GM12878 (cell line): Measurements from ENCODE around the gene MT1X. TPM values are rescaled to one million over a fixed set of nuclear protein-coding genes. Genes with fewer than 3 reads are reported as not detected.

Experiments used
- ATAC-seq: fragments of 200-7000 bp; cut with Tn5 transposase; 3 replicates; pipeline ENCODE4 v1.9.1; 2020; ENCODE audit warnings: mild to moderate bottlenecking, moderate library complexity
- BruUV-seq: library from RNA; stranded (reverse); fragments of 400-500 nt; replicated peaks from 2 replicates; lab custom pipeline; 2021; lab: Mats Ljungman, UMichigan
- CTCF ChIA-PET: fragments of 300-600 bp; sonication (Branson Sonifier 250); formaldehyde crosslinking; extraction: SDS; loops from one replicate; lab custom pipeline; 2021; ENCODE audit warnings: inconsistent platforms; lab: Yijun Ruan, JAX
- POLR2A ChIA-PET: fragments of 350-600 bp; formaldehyde crosslinking; extraction: SDS; loops from one replicate; lab custom pipeline; 2021; ENCODE audit warnings: inconsistent platforms; lab: Charles Lee
- RAD21 ChIA-PET: fragments of 300-600 bp; sonication (Branson Sonifier 250); formaldehyde crosslinking; loops from one replicate; lab custom pipeline; 2023; ENCODE audit warnings: antibody characterized with exemption; ENCODE audit not compliant: unreplicated experiment; lab: Charles Lee
- SMC1A ChIA-PET: fragments of 300-600 bp; sonication (Branson Sonifier 250); formaldehyde crosslinking; loops from one replicate; lab custom pipeline; 2023; ENCODE audit not compliant: unreplicated experiment, uncharacterized antibody; lab: Charles Lee
- DNase-seq: peaks from one replicate; pipeline ENCODE4 v3.0.0-alpha.2; 2011; ENCODE audit warnings: low read depth, low spot score
- FAIRE-seq: peaks from 3 replicates; lab custom pipeline; 2011; peaks lifted over from hg19 to GRCh38; lab: Jason Lieb, UNC
- H2AFZ ChIP-seq: 2 replicates; pipeline ENCODE4 v1.6.0; 2011; ENCODE audit warnings: low read depth, low read length, control low read depth; ENCODE audit not compliant: control insufficient read depth
- H3K27ac ChIP-seq: 2 replicates; pipeline ENCODE4 v1.5.1; 2011; ENCODE audit warnings: control low read depth; ENCODE audit not compliant: control insufficient read depth, insufficient read depth
- H3K27me3 ChIP-seq, 2 experiments: replicated peaks in 1 of 2; 2 replicates each; pipeline versions ENCODE4 v1.6.0 to v1.6.1; 2011; ENCODE audit warnings: low read length in 1 of 2; ENCODE audit not compliant: control insufficient read depth in 2 of 2, insufficient read depth in 2 of 2
- H3K36me3 ChIP-seq, 2 experiments: 2 replicates each; pipeline ENCODE4 v1.5.1; 2011; ENCODE audit warnings: low read length in 1 of 2; ENCODE audit not compliant: control insufficient read depth in 2 of 2, insufficient read depth in 2 of 2
- H3K4me1 ChIP-seq: 2 replicates; pipeline ENCODE4 v1.6.1; 2011; ENCODE audit warnings: mild to moderate bottlenecking, low read length, moderate library complexity, mixed read lengths; ENCODE audit not compliant: control insufficient read depth, insufficient read depth
- H3K4me2 ChIP-seq: 2 replicates; pipeline ENCODE4 v1.6.0; 2011; ENCODE audit warnings: control low read depth; ENCODE audit not compliant: control insufficient read depth, insufficient read depth
- H3K4me3 ChIP-seq: fragments of 200-600 bp; sonication (generic); 2 replicates; pipeline ENCODE4 v1.5.1; 2016
- H3K79me2 ChIP-seq: 2 replicates; pipeline ENCODE4 v1.6.0; 2011; ENCODE audit warnings: low read length; ENCODE audit not compliant: control insufficient read depth, insufficient read depth
- H3K9ac ChIP-seq: 2 replicates; pipeline ENCODE4 v1.8.0; 2011; ENCODE audit warnings: low read length, control low read depth, mixed read lengths; ENCODE audit not compliant: control insufficient read depth, insufficient read depth
- H3K9me3 ChIP-seq: replicated peaks from 3 replicates; pipeline ENCODE4 v1.5.1; 2011; ENCODE audit warnings: mild to moderate bottlenecking, low read length; ENCODE audit not compliant: control insufficient read depth, insufficient read depth
- H4K20me1 ChIP-seq: 2 replicates; pipeline ENCODE4 v1.6.0; 2011; ENCODE audit not compliant: control insufficient read depth, insufficient read depth
- CBFB ChIP-seq: IDR thresholded peaks from 2 replicates; pipeline ENCODE4 v1.6.1; 2016; ENCODE audit warnings: antibody characterized with exemption, low read depth
- FOXK2 ChIP-seq: fragments of 450-650 bp; IDR thresholded peaks from 2 replicates; pipeline ENCODE4 v1.6.1; 2017; ENCODE audit warnings: mild to moderate bottlenecking, moderate library complexity
- MTA2 ChIP-seq: fragments of 450-650 bp; IDR thresholded peaks from 2 replicates; pipeline ENCODE4 v1.6.1; 2016; ENCODE audit warnings: low read depth, mild to moderate bottlenecking, moderate library complexity
- MYB ChIP-seq: fragments of 150-350 bp; IDR thresholded peaks from 2 replicates; pipeline ENCODE4 v1.6.1; 2014; ENCODE audit warnings: mild to moderate bottlenecking, low read depth, low read length, borderline replicate concordance
- NFYB ChIP-seq: IDR thresholded peaks from 2 replicates; pipeline ENCODE4 v1.6.1; 2011; ENCODE audit warnings: low read depth, mild to moderate bottlenecking, low read length, improper control_type of control experiment, moderate library complexity; ENCODE audit not compliant: insufficient read depth
- REST ChIP-seq: IDR thresholded peaks from 2 replicates; pipeline ENCODE4 v1.6.1; 2012; ENCODE audit warnings: mild to moderate bottlenecking, low read depth, low read length
- RFX5 ChIP-seq: IDR thresholded peaks from 2 replicates; pipeline ENCODE4 v1.6.1; 2011; ENCODE audit warnings: low read depth, low read length, improper control_type of control experiment
- TCF7 ChIP-seq: IDR thresholded peaks from 2 replicates; pipeline ENCODE4 v1.6.1; 2014; ENCODE audit warnings: antibody characterized with exemption, borderline replicate concordance
- YY1 ChIP-seq: IDR thresholded peaks from 2 replicates; pipeline ENCODE4 v1.6.1; 2011; ENCODE audit warnings: low read depth, mild to moderate bottlenecking, low read length
- ZNF24 ChIP-seq: fragments of 450-650 bp; IDR thresholded peaks from 2 replicates; pipeline ENCODE4 v1.6.1; 2017; ENCODE audit warnings: antibody characterized with exemption, mild to moderate bottlenecking
- WGBS: methylation state at CpG from one replicate; pipeline ENCODE4 v1.1.6; 2016; ENCODE audit warnings: low lambda C conversion rate; ENCODE audit not compliant: insufficient replicate concordance, insufficient coverage; ENCODE audit errors: missing lambda C conversion rate; 5-methylcytosine and 5-hydroxymethylcytosine counted together
- in situ Hi-C: fragments of 300-500 bp; cut with MboI; formaldehyde crosslinking; loops from 9 replicates; pipeline ENCODE4 v1.14.3; 2018; ENCODE audit warnings: mixed read lengths
- intact Hi-C: fragments of 100-400 bp; cut with micrococcal nuclease; formaldehyde crosslinking; loops from one replicate; pipeline ENCODE4 v1.14.2; 2022; ENCODE audit not compliant: unreplicated experiment
- polyA plus RNA-seq, 11 experiments: library from polyadenylated mRNA; depleted of rRNA in 4 of 11; unstranded in 6 of 11; stranded (reverse) in 5 of 11; fragments of >200 nt; fragmentation: Nextera tagmentation in 4 of 11; fragmentation: Illumina TruSeq in 1 of 11; extraction: Ambion mirVana in 4 of 11; extraction: Trizol in 1 of 11; gene quantifications; 1 replicate in 1 of 11; 2 replicates in 10 of 11; pipeline versions ENCODE4 v1.2.1 to v1.2.3, GENCODE V29; 2011 to 2016; ENCODE audit warnings: inconsistent platforms in 2 of 11, missing spikeins in 2 of 11, low read depth in 1 of 11
- total RNA-seq, 4 experiments: library from RNA; depleted of rRNA in 3 of 4; stranded (reverse); fragments of >200 nt in 3 of 4; fragmentation: Illumina TruSeq in 1 of 4; extraction: Trizol in 1 of 4; gene quantifications; 2 replicates each; pipeline versions ENCODE4 v1.2.1 to v1.2.3, GENCODE V29; 2013 to 2021
- TF ChIP-seq, protein P1 (sequence below): fragments of 150-350 bp; IDR thresholded peaks from 2 replicates; pipeline ENCODE4 v1.6.1; 2014; ENCODE audit warnings: mild to moderate bottlenecking, low read depth, low read length
- TF ChIP-seq, protein P2 (sequence below): fragments of 450-650 bp; IDR thresholded peaks from 2 replicates; pipeline ENCODE4 v1.6.1; 2018; ENCODE audit warnings: mild to moderate bottlenecking, low read depth, moderate library complexity; ENCODE audit not compliant: partially characterized antibody
- TF ChIP-seq, protein P3 (sequence below): fragments of 450-650 bp; IDR thresholded peaks from 2 replicates; pipeline ENCODE4 v1.6.1; 2017; ENCODE audit warnings: antibody characterized with exemption, mild to moderate bottlenecking, moderate library complexity

Gene MT1X
- total and polyA plus RNA-seq, 10 of the 15 experiments (the other 5 are each of a cell fraction or from before 2014, with no cell fraction given), result 5.8 to 65.6 (median 15.4) TPM

DNA sequence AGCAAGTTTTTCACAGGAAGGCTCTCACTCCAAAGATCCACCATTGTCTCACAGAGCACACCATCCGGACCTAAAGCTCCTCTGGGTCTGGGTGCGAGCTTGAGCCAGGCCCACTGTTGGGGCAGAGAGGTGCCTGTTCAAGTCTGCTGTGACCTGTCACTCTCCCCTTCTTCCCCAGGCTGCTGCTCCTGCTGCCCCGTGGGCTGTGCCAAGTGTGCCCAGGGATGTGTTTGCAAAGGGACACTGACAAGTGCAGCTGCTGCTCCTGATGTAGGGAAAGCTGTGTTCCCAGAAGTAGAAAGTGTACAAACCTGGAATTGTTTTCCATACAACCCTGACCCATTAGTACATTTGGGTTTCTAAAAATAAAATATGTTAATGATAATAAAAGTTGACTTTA lies 4.8 kb upstream of the MT1X start:
- Histone ChIP-seq H3K9me3 (no peaks in the 10 kb centered on the region), H3K4me3 (no peak overlapping the region), H3K9ac (no peak overlapping the region), H3K36me3 (no peaks in the 10 kb centered on the region), H3K27ac (no peak overlapping the region), H3K27me3 (peaks cover 0 to 4% of the 10 kb centered on the region in 2 experiments; a peak in 3 of 4 replicates), H3K4me2 (no peak overlapping the region), H3K79me2 (no peaks in the 10 kb centered on the region), H2AFZ (no peak overlapping the region), H3K4me1 (peaks cover 6% of the 10 kb centered on the region), H4K20me1 (no peaks in the 10 kb centered on the region)
- POLR2A ChIA-PET, result no interaction called here
- SMC1A ChIA-PET, result no interaction called here
- in situ Hi-C loops, result loop anchor here (25.0 kb wide), 1 partner anchor 740 kb away; no protein-coding TSS in a partner anchor
- CTCF ChIA-PET, result interaction anchor here (2.7 kb wide), 1 partner anchor 24 kb away, joined by 15 read pairs; no protein-coding TSS in a partner anchor
- no peak for DNase-seq
- RAD21 ChIA-PET, result interaction anchor here (1.2 kb wide), 1 partner anchor 24 kb away, joined by 3 read pairs; no protein-coding TSS in a partner anchor
- no peak for ATAC-seq
- intact Hi-C loops, result no loop called here
- no TSS peak for BruUV-seq
- 42% methylated on average over 3 of the region's 3 CpGs for WGBS
- TF ChIP-seq YY1, result no peak
- no peak for TF ChIP-seq TCF7
- TF ChIP-seq NFYB, result no peak
- no peak for TF ChIP-seq REST
- TF ChIP-seq CBFB, result no peak
- TF ChIP-seq, protein P1, sequence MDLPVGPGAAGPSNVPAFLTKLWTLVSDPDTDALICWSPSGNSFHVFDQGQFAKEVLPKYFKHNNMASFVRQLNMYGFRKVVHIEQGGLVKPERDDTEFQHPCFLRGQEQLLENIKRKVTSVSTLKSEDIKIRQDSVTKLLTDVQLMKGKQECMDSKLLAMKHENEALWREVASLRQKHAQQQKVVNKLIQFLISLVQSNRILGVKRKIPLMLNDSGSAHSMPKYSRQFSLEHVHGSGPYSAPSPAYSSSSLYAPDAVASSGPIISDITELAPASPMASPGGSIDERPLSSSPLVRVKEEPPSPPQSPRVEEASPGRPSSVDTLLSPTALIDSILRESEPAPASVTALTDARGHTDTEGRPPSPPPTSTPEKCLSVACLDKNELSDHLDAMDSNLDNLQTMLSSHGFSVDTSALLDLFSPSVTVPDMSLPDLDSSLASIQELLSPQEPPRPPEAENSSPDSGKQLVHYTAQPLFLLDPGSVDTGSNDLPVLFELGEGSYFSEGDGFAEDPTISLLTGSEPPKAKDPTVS, result no peak
- TF ChIP-seq MTA2, result no peak
- no peak for TF ChIP-seq RFX5
- no peak for TF ChIP-seq FOXK2
- TF ChIP-seq ZNF24, result no peak
- TF ChIP-seq MYB, result no peak
- TF ChIP-seq, protein P2, sequence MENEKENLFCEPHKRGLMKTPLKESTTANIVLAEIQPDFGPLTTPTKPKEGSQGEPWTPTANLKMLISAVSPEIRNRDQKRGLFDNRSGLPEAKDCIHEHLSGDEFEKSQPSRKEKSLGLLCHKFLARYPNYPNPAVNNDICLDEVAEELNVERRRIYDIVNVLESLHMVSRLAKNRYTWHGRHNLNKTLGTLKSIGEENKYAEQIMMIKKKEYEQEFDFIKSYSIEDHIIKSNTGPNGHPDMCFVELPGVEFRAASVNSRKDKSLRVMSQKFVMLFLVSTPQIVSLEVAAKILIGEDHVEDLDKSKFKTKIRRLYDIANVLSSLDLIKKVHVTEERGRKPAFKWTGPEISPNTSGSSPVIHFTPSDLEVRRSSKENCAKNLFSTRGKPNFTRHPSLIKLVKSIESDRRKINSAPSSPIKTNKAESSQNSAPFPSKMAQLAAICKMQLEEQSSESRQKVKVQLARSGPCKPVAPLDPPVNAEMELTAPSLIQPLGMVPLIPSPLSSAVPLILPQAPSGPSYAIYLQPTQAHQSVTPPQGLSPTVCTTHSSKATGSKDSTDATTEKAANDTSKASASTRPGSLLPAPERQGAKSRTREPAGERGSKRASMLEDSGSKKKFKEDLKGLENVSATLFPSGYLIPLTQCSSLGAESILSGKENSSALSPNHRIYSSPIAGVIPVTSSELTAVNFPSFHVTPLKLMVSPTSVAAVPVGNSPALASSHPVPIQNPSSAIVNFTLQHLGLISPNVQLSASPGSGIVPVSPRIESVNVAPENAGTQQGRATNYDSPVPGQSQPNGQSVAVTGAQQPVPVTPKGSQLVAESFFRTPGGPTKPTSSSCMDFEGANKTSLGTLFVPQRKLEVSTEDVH, result no peak
- TF ChIP-seq, protein P3, sequence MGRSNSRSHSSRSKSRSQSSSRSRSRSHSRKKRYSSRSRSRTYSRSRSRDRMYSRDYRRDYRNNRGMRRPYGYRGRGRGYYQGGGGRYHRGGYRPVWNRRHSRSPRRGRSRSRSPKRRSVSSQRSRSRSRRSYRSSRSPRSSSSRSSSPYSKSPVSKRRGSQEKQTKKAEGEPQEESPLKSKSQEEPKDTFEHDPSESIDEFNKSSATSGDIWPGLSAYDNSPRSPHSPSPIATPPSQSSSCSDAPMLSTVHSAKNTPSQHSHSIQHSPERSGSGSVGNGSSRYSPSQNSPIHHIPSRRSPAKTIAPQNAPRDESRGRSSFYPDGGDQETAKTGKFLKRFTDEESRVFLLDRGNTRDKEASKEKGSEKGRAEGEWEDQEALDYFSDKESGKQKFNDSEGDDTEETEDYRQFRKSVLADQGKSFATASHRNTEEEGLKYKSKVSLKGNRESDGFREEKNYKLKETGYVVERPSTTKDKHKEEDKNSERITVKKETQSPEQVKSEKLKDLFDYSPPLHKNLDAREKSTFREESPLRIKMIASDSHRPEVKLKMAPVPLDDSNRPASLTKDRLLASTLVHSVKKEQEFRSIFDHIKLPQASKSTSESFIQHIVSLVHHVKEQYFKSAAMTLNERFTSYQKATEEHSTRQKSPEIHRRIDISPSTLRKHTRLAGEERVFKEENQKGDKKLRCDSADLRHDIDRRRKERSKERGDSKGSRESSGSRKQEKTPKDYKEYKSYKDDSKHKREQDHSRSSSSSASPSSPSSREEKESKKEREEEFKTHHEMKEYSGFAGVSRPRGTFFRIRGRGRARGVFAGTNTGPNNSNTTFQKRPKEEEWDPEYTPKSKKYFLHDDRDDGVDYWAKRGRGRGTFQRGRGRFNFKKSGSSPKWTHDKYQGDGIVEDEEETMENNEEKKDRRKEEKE, result no peak
- no peak for FAIRE-seq
